Activated naive CD8-positive, alpha-beta T cell treated with anti-CD3 and anti-CD28 coated beads, Interleukin-2, amount 10 ng/mL, durations not matched to agents 7 days and 5 days (primary cell): ENCODE results near the gene PAK3. TPM values are rescaled to one million over a fixed set of nuclear protein-coding genes. Genes with fewer than 3 reads are reported as not detected.

Source experiments
- ATAC-seq: fragments of 150-1000 bp; cut with Tn5 transposase; one replicate; pipeline ENCODE4 v1.10.0; 2021; ENCODE audit warnings: low read depth, moderate library complexity
- POLR2A ChIA-PET: fragments of 350-600 bp; sonication (Branson Sonifier 250); formaldehyde crosslinking; loops from one replicate; lab custom pipeline; 2021; ENCODE audit warnings: antibody characterized with exemption; lab: Charles Lee
- DNase-seq: peaks from one replicate; pipeline ENCODE4 v3.0.0; 2021
- H3K27ac Mint-ChIP-seq: one replicate; pipeline ENCODE4 v1.8.0; 2022; ENCODE audit warnings: mild to moderate bottlenecking, mixed read lengths
- H3K27me3 Mint-ChIP-seq: one replicate; pipeline ENCODE4 v1.8.0; 2022; ENCODE audit warnings: mild to moderate bottlenecking, moderate library complexity, mixed read lengths
- H3K36me3 Mint-ChIP-seq: one replicate; pipeline ENCODE4 v1.8.0; 2021; ENCODE audit warnings: mild to moderate bottlenecking, mixed read lengths
- H3K4me1 Mint-ChIP-seq: one replicate; pipeline ENCODE4 v1.8.0; 2021; ENCODE audit warnings: mixed read lengths
- H3K4me3 Mint-ChIP-seq: one replicate; pipeline ENCODE4 v1.8.0; 2022; ENCODE audit warnings: mild to moderate bottlenecking, moderate library complexity, mixed read lengths
- H3K9me3 Mint-ChIP-seq: one replicate; pipeline ENCODE4 v1.8.0; 2021; ENCODE audit warnings: mixed read lengths
- total RNA-seq, 2 experiments: library from RNA; stranded (reverse); gene quantifications; one replicate each; pipeline ENCODE4 v1.2.3, GENCODE V29; 2021

Gene PAK3
- total RNA-seq = under 1 TPM in 1 of 2 experiments, not detected in 1; 0.44 TPM

GRCh38 chrX:111095974-111096895 lies at the start of gene PAK3:
Gene PAK3, plus strand, starts transcription at chrX:111096191. Its CDS starts 26,913 bp downstream, at chrX:111123104.
- POLR2A ChIA-PET = no interaction called here
- Mint-ChIP-seq H3K36me3 (no peaks in the 10 kb centered on the region), H3K9me3 (no peaks in the 10 kb centered on the region), H3K27me3 (peaks cover 22% of the 10 kb centered on the region), H3K4me3 (peak within 1 kb of the TSS; percentile 81), H3K4me1 (peaks cover 9% of the 10 kb centered on the region), H3K27ac (no peak within 1 kb of the TSS)
- peak; percentile 57 for ATAC-seq
- DNase-seq = peak; percentile 28

GRCh38 chrX:111047575-111047974 lies 48.4 kb upstream of the PAK3 start:
- DNase-seq = no peak
- Mint-ChIP-seq H3K36me3 (no peaks in the 10 kb centered on the region), H3K27ac (no peak overlapping the region), H3K27me3 (no peaks in the 10 kb centered on the region), H3K9me3 (no peaks in the 10 kb centered on the region), H3K4me3 (no peak overlapping the region), H3K4me1 (no peaks in the 10 kb centered on the region)
- no peak for ATAC-seq
- POLR2A ChIA-PET = no interaction called here

- Mint-ChIP-seq H3K36me3 (no peaks in the 10 kb centered on the region), H3K4me3 (no peak overlapping the region), H3K27ac (no peak overlapping the region), H3K27me3 (peaks cover 3% of the 10 kb centered on the region), H3K9me3 (no peaks in the 10 kb centered on the region), H3K4me1 (no peaks in the 10 kb centered on the region)
- no peak for ATAC-seq
- POLR2A ChIA-PET = no interaction called here
- DNase-seq = no peak
Observed at GRCh38 chrX:111052478-111052877, 43.5 kb upstream of the PAK3 start.

GRCh38 chrX:111071542-111072277 lies 24.3 kb upstream of the PAK3 start:
- no peaks in the 10 kb centered on the region for H3K4me1 Mint-ChIP-seq
- H3K9me3 Mint-ChIP-seq = no peaks in the 10 kb centered on the region
- no peak overlapping the region for H3K4me3 Mint-ChIP-seq
- H3K27me3 Mint-ChIP-seq = peaks cover 4% of the 10 kb centered on the region
- POLR2A ChIA-PET = no interaction called here
- no peak for ATAC-seq
- no peak overlapping the region for H3K27ac Mint-ChIP-seq
- H3K36me3 Mint-ChIP-seq = no peaks in the 10 kb centered on the region
- DNase-seq = no peak

- Mint-ChIP-seq H3K27me3 (peaks cover 5% of the 10 kb centered on the region), H3K9me3 (no peaks in the 10 kb centered on the region), H3K4me3 (no peak overlapping the region), H3K36me3 (no peaks in the 10 kb centered on the region), H3K4me1 (no peaks in the 10 kb centered on the region), H3K27ac (no peak overlapping the region)
- DNase-seq (no peak), ATAC-seq (no peak)
- POLR2A ChIA-PET = no interaction called here
Observed at GRCh38 chrX:111083081-111083480, 12.9 kb upstream of the PAK3 start.

GRCh38 chrX:111086591-111087006 lies 9.4 kb upstream of the PAK3 start:
- ATAC-seq = no peak
- no peaks in the 10 kb centered on the region for H3K4me1 Mint-ChIP-seq
- POLR2A ChIA-PET = no interaction called here
- DNase-seq = no peak
- H3K27me3 Mint-ChIP-seq = peaks cover 5% of the 10 kb centered on the region
- H3K4me3 Mint-ChIP-seq = no peak overlapping the region
- H3K9me3 Mint-ChIP-seq = no peaks in the 10 kb centered on the region
- no peak overlapping the region for H3K27ac Mint-ChIP-seq
- H3K36me3 Mint-ChIP-seq = no peaks in the 10 kb centered on the region

- H3K27me3 Mint-ChIP-seq = peaks cover 4% of the 10 kb centered on the region
- DNase-seq (no peak), ATAC-seq (no peak)
- H3K27ac Mint-ChIP-seq = no peak overlapping the region
- no peaks in the 10 kb centered on the region for H3K9me3 Mint-ChIP-seq
- H3K36me3 Mint-ChIP-seq = no peaks in the 10 kb centered on the region
- H3K4me1 Mint-ChIP-seq = no peaks in the 10 kb centered on the region
- POLR2A ChIA-PET = no interaction called here
- H3K4me3 Mint-ChIP-seq = no peak overlapping the region
Observed at GRCh38 chrX:111088628-111089027, 7.4 kb upstream of the PAK3 start.

GRCh38 chrX:111090458-111090857 lies 5.5 kb upstream of the PAK3 start:
- Mint-ChIP-seq H3K4me1 (peaks cover under 1% of the 10 kb centered on the region), H3K36me3 (no peaks in the 10 kb centered on the region), H3K27me3 (peaks cover 12% of the 10 kb centered on the region), H3K27ac (no peak overlapping the region), H3K4me3 (no peak overlapping the region), H3K9me3 (no peaks in the 10 kb centered on the region)
- no peak for ATAC-seq
- POLR2A ChIA-PET = no interaction called here
- DNase-seq = no peak

- DNase-seq = peak; percentile 64
- peaks cover 9% of the 10 kb centered on the region for H3K4me1 Mint-ChIP-seq
- H3K36me3 Mint-ChIP-seq = no peaks in the 10 kb centered on the region
- POLR2A ChIA-PET = no interaction called here
- ATAC-seq = peak; percentile 70
- no peaks in the 10 kb centered on the region for H3K9me3 Mint-ChIP-seq
- H3K27ac Mint-ChIP-seq = no peak overlapping the region
- peaks cover 20% of the 10 kb centered on the region for H3K27me3 Mint-ChIP-seq
- peak overlapping the region; percentile 47 for H3K4me3 Mint-ChIP-seq
Observed at GRCh38 chrX:111098874-111099273, 2.9 kb downstream of the PAK3 start.

GRCh38 chrX:111100191-111100590 lies 4.2 kb downstream of the PAK3 start:
- DNase-seq (no peak), ATAC-seq (peak; percentile 50)
- Mint-ChIP-seq H3K36me3 (no peaks in the 10 kb centered on the region), H3K27ac (no peak overlapping the region), H3K4me3 (no peak overlapping the region), H3K9me3 (no peaks in the 10 kb centered on the region), H3K27me3 (peaks cover 14% of the 10 kb centered on the region), H3K4me1 (peaks cover 9% of the 10 kb centered on the region)
- POLR2A ChIA-PET = no interaction called here

- Mint-ChIP-seq H3K9me3 (no peaks in the 10 kb centered on the region), H3K27ac (no peak overlapping the region), H3K27me3 (peaks cover 6% of the 10 kb centered on the region), H3K36me3 (no peaks in the 10 kb centered on the region), H3K4me3 (no peak overlapping the region), H3K4me1 (peaks cover 4% of the 10 kb centered on the region)
- DNase-seq (no peak), ATAC-seq (no peak)
- POLR2A ChIA-PET = no interaction called here
Observed at GRCh38 chrX:111101580-111101979, 5.6 kb downstream of the PAK3 start.

- no peak overlapping the region for H3K4me3 Mint-ChIP-seq
- H3K9me3 Mint-ChIP-seq = no peaks in the 10 kb centered on the region
- peaks cover 4% of the 10 kb centered on the region for H3K4me1 Mint-ChIP-seq
- H3K27ac Mint-ChIP-seq = no peak overlapping the region
- no peak for DNase-seq
- ATAC-seq = no peak
- POLR2A ChIA-PET = no interaction called here
- no peaks in the 10 kb centered on the region for H3K36me3 Mint-ChIP-seq
- H3K27me3 Mint-ChIP-seq = peaks cover 3% of the 10 kb centered on the region
Observed at GRCh38 chrX:111102636-111103035, 6.6 kb downstream of the PAK3 start.

- no peak for ATAC-seq
Observed at GRCh38 chrX:111103246-111103645, 7.3 kb downstream of the PAK3 start.

More at GRCh38 chrX:111103246-111103645, 7.3 kb downstream of the PAK3 start:
- Mint-ChIP-seq H3K4me3 (no peak overlapping the region), H3K4me1 (peaks cover 4% of the 10 kb centered on the region), H3K9me3 (no peaks in the 10 kb centered on the region), H3K27me3 (peaks cover 2% of the 10 kb centered on the region), H3K36me3 (no peaks in the 10 kb centered on the region), H3K27ac (no peak overlapping the region)
- POLR2A ChIA-PET = no interaction called here
- DNase-seq = no peak
